OCI-LY7 (cell line): ENCODE data around the gene PILRA.

Source experiments
- CTCF ChIP-seq: fragments of 200-600 bp; sonication (generic); conservative IDR thresholded peaks from 2 replicates; pipeline ENCODE4 v1.5.1; 2014; ENCODE audit warnings: mild to moderate bottlenecking, antibody characterized with exemption, low read length, moderate library complexity, mixed read lengths
- EZH2phosphoT487 ChIP-seq: fragments of 200-600 bp; sonication (generic); IDR thresholded peaks from 2 replicates; pipeline ENCODE4 v1.6.1; 2018; ENCODE audit warnings: low read depth, borderline replicate concordance, mild to moderate bottlenecking, mixed run types, antibody characterized with exemption, low read length, moderate library complexity, mixed read lengths

- TF ChIP-seq CTCF (no peak), EZH2phosphoT487 (no peak)
Observed at GRCh38 chr7:100443096-100443840, 70.0 kb downstream of the PILRA start.
